HG03520 (cell line): Measurements from ENCODE around the gene TSSK6.

Source experiments
- ATAC-seq: cut with Tn5 transposase; IDR thresholded peaks from one replicate; pipeline ENCODE4 v1.9.1; 2021; ENCODE audit warnings: mild to moderate bottlenecking, moderate library complexity; ENCODE audit not compliant: unreplicated experiment

The TSSK6 gene

DNA sequence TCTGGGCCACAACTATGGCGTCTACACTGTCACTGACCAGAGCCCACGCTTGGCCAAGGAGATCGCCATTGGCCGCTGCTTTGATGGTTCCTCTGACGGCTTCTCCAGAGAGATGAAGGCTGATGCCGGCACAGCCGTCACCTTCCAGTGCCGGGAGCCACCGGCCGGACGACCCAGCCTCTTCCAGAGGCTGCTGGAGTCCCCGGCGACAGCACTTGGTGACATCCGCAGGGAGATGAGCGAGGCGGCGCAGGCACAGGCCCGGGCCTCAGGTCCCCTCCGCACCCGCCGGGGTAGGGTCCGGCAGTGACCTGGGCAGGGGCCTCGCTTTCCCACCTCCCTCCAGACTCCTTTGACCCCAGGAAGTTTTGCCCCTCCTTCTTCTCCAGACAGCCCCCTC is 30.4 kb upstream of the TSSK6 start:
- no peak for ATAC-seq

DNA sequence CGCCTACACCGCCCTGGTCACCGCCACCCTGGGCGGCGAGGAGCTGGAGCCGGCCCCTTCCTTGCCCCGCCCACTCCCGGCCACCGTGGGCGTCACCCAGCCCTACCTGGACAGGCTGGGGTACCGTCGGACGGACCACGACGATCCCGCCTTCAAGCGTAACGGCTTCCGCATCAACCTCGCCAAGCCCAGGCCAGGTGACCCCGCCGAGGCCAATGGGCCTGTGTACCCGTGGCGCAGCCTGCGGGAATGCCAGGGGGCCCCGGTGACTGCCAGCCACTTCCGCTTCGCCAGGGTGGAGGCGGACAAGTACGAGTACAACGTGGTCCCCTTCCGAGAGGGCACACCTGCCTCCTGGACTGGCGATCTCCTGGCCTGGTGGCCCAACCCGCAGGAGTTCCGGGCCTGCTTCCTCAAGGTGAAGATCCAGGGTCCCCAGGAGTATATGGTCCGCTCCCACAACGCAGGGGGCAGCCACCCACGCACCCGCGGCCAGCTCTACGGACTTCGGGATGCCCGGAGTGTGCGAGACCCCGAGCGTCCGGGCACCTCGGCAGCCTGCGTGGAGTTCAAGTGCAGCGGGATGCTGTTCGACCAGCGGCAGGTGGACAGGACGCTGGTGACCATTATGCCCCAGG is 29.7 kb upstream of the TSSK6 start:
- no peak for ATAC-seq

DNA sequence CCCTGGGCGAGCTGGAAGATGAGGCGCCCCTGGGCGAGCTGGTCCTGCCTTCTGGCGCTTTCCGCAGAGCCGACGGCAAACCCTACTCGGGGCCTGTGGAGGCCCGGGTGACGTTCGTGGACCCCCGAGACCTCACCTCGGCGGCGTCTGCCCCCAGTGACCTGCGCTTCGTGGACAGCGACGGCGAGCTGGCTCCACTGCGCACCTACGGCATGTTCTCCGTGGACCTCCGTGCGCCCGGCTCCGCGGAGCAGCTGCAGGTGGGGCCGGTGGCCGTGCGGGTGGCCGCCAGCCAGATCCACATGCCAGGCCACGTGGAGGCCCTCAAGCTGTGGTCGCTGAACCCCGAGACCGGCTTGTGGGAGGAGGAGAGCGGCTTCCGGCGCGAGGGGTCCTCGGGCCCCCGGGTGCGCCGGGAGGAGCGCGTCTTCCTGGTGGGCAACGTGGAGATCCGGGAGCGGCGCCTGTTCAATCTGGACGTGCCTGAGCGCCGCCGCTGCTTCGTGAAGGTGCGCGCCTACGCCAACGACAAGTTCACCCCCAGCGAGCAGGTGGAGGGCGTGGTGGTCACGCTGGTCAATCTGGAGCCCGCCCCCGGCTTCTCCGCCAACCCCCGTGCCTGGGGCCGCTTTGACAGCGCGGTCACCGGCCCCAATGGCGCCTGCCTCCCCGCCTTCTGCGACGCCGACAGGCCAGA is 29.1 kb upstream of the TSSK6 start:
- no peak for ATAC-seq

DNA sequence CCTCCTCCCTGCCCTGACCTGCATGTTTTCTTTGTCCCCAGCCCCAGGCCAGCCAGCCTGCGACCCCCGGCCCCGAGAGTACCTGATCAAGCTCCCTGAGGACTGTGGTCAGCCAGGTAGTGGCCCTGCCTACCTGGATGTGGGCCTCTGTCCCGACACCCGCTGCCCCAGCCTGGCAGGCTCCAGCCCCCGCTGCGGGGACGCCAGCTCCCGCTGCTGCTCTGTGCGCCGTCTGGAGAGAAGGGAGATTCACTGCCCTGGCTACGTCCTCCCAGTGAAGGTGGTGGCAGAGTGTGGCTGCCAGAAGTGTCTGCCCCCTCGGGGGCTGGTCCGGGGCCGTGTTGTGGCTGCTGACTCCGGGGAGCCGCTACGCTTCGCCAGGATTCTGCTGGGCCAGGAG is 28.3 kb upstream of the TSSK6 start:
- ATAC-seq, result no peak

DNA sequence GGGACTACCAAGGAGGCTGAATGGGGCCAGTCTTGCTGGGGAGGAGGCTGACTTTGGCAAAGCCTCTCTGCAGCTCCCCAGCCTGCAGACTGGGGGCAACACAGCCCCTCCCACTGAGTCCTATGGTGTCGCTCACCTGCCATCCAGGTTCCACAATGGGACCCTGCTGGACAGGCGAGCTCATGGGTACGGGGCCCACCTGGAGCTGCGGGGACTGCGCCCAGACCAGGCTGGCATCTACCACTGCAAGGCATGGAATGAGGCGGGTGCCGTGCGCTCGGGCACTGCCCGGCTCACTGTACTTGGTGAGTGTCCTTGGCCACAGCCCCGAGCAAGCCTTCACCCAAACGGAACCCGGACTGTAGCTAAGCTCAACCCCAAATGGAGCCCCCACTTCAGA is 27.8 kb upstream of the TSSK6 start:
- ATAC-seq, result no peak

DNA sequence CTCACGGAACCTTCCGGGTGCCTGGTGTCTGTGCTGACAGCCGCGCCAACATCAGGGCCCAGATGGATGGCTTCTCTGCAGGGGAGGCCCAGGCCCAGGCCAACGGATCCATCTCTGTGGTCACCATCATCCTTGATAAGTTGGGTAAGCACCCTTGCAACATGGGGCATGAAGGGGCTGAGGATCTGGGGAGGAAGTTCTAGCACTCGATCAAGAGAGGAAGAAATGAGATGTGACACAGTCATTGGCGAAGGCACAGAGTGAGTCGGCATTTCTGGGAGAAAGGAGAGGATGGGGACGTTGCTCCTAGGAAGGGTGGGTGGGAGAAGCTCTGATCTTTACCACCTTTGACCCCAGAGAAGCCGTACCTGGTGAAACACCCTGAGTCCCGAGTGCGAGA is 27.2 kb upstream of the TSSK6 start:
- ATAC-seq, result no peak

DNA sequence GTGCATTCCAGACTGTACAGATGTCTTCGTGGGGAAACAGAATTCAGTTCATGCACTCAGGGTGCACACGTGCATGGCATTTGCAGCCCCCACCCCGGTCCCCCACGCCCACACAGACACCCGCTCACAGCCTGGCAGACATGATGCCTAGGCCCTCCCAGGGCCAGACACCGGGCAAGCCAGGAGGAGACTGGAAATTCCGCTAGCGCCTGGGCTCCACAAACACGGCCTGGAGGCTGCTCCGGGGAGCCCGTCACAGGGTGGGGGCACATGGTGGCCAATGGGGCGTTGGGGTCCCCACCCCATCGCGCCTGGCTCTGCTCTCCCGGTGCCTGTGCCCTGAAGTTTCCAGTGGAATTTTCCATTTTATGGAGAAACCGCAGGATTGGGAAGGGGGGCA is 26.3 kb upstream of the TSSK6 start:
- no peak for ATAC-seq

DNA sequence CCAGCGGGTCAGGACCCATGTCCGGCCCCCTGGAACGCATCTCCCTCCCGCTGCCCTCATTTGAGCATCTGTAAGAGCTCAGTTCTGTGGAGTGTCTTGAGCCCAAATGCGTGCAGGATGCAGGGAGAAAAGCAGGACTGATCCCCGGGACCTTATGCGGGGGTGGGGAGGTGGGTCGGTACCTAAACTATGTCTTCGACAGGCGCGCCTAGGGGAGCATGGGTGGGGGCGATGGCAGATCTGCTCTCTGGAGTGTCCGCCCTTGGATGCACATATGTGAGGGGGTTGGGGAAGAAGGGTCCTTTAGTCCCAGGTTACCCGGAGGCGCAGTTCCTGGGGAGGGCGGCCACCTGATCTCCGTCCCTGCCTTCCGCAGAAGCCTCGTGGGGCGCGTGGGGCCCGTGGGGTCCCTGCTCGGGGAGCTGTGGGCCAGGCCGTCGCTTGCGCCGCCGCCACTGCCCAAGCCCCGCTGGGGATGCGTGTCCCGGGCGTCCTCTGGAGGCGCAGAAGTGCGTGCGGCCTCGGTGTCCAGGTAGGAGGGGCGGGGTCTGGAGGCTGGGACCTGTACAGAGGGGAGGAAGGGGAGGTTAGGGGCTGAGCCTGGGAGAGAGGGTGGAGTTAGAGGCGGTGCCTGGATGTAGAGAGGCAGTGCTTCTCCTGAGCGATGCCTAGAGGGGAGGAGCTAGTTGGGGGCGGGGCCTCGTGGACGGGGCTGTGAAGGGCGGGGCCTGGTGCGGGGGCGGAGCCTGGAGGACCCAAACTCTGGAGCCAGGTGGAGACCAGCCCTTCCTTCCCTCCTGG is 25.6 kb upstream of the TSSK6 start:
- ATAC-seq, result no peak

DNA sequence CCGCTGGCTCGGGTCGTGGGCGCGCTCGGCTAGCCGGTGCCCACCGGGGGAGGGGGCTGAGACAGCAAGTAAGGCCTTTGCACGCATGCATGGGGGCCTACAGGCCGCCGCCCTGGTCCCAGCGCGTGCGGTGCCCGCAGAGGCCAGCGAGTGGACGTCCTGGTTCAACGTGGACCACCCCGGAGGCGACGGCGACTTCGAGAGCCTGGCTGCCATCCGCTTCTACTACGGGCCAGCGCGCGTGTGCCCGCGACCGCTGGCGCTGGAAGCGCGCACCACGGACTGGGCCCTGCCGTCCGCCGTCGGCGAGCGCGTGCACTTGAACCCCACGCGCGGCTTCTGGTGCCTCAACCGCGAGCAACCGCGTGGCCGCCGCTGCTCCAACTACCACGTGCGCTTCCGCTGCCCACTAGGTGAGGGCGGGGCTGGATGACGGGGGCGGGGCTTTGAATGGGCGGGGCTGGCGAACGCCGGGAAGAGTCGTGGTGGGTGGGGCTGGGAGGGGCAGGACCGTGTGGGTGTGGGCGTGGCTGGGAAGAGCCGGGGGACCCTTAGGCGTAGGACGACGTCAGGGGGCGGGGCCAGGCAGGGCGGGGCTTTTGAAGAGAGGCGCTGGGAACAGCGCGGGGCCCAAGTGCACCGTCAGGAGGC is 24.8 kb upstream of the TSSK6 start:
- no peak for ATAC-seq

DNA sequence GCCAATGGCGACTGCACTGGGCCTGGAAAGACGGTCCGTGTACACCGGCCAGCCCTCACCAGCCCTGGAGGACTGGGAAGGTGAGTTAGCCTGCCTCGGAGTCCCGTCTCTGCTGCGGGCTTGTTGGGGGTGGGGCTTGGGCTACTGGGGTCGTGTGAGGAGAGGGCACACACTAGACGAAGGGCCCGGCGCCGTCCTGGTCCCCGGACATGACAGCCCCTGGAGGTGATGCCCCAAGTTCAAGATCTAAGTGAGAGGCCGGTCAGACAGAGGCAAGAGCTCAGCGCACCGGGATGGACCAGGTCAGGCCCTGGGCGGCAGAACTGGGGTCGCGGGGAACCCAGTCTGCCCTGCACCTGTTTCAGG is 24.3 kb upstream of the TSSK6 start:
- ATAC-seq, result no peak

DNA sequence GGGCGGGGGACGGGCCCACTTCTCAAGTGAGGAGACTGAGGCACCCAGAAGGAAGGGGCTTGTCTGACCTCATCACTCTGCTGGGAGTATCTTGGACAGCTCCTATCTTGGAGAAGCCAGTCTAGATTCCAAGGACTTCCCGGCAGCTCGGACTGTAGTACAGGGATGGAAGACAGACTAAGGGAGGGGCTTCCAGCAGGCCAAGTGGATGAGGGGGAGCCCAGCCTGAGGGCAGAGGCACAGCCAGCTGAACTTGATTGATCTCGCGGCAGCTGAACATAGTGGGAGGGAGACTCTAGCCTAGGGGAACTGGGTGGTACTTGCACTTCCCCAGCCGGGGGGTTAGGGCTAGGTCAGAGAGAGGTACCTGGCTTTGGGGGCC is 23.4 kb upstream of the TSSK6 start:
- ATAC-seq, result no peak

DNA sequence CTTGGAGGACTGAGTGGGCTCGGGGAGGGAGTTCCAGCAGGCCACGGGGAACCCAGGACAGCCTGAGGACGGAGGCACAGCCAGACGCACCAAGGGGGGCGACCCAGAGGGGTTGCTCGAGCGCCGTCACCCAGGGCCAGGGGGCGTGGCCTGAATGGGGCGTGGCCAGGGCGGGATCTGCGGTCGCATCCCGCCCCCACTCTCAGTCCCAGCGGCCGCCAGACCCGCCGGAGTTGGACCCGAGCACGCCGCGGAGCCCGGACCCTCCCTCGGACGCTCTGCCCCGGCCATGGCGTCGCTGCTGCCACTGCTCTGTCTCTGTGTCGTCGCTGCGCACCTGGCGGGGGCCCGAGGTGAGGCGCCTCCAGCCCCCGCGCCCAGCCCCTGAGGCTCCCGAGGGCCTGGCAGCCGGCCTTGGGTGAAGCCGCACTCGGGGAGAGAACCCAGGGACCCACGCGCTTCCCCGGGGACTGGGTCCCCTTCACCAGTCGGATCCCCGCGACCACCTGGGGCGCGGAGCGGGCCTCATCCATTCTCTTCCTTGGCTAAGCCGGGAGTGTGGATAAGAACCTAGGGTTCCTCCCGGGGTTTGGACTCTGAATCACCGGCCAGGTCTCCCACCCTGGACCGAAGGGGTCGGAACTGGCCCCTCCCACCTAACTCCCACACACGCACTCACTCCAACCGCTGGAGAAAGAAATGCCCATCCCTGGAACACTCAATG is 22.9 kb upstream of the TSSK6 start, which contains the start of gene CILP2:
CILP2 (plus strand) TSS at position 205 of the 724 bp plus-strand sequence; CDS start at position 290, 85 bp downstream.
- ATAC-seq, result no peak

DNA sequence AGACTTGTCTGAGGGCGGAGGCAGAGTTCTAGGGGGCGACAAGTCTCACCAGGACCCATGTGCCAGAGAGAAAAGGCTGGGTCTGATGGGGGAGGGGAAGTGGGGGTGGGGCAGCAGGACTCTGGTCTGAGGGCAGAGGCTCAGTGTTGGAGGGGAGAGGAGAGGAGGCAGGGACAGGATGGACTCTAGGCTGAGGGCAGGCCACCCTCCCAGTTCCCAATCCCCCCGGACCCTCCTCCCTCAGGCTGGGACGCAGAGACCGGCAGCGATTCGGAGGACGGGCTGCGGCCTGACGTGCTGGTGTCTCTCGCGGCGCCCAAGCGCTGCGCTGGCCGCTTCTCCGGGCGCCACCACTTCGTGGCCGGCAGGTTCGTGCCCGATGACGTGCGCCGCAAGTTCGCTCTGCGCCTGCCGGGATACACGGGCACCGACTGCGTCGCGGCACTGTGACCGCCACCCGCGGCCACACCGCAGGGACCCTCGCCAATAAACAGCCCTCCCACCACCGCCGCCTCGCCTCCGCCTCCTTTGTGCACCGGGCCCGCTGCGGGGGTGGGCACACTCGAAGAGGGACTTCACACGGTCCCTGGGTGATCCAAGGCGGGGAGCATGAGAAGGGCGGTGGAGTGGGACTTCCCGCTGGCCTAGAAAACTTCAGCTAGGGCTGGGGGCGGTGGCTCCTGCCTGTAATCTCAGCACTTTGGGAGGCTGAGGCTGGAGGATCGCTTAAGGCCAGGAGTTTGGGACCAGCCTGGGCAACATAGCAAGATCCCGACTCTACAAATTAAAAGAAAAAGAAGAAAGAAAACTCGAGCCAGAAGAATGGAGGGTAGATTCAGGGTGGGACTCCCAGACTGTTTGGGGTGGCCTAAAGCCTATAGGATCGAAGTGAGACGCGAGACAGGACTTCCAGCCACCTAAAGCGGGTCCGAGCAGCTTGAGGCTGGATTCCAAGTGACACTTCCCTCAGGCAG is 22.0 kb upstream of the TSSK6 start:
- ATAC-seq, result no peak

DNA sequence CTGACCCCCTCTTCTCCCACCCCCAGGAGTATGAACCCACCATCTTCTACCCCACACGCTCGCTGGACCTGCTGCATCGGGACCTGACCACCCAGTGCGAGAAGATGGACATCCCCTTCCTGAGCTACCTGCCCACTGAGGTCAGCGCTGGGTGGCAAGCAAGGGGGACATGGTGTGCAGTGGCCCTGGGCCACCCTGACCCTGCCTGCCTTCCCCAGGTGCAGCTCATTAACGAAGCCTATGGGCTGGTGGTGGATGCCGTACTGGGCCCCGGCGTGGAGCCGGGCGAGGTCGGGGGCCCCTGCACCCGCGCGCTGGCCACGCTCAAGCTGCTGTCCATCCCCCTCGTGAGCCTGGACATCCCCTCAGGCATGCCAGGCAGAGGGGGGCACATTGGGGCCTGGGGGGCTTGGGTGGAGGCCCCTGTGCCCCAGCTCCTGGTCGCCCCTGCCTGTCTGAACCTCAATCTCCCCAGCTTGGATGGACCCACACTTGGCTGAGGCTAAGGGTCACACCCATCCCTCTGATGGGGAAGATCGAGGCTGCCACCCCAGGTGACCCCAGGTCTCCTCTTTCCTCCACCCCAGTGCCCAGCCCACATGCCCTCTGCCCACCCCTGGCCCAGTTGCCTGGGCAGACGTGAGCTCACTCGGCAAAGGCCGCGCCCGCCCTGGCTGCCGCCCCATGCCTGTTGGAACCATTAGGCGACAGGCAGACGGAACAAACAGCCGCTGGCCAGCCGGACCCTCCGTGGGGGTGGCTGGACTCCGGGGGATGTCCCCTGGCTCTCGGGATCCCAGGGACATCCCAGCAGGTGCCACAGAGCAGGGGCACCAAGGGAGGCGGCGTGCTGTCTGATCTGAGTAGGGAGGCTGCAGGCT is 20.2 kb upstream of the TSSK6 start:
- no peak for ATAC-seq

DNA sequence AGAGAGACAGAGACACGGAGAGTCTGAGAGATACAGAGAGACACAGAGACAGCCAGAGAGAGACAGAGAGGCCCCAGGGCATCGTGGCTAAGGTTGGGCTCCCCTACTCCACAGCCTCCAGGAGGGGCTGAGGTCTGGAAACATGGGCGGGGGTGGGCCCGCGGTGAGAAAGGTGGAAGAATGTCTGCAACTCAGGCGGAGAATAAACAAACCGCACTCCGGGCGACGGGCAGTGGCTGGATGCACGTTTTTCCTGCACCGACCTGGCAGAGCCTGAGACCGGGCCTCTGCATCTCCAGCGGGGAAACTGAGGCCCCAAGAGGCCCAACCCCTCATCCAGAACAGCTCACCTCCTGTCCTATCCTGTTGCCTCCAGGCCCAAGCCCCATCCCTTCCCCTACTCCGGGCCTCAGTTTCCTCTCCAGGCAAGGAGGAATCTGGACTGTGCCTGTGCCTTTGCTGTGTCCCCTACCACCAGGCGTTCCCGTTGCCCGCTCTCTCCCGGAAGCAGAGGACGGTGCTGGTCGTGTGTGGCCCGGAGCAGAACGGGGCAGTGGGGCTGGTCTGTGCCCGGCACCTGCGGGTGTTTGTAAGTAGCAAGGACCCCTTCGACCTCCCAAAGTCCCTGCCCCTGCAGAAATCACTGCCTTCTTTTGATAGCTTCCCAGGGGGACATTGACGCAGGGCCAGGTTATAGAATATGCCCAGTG is 19.4 kb upstream of the TSSK6 start:
- ATAC-seq, result no peak

DNA sequence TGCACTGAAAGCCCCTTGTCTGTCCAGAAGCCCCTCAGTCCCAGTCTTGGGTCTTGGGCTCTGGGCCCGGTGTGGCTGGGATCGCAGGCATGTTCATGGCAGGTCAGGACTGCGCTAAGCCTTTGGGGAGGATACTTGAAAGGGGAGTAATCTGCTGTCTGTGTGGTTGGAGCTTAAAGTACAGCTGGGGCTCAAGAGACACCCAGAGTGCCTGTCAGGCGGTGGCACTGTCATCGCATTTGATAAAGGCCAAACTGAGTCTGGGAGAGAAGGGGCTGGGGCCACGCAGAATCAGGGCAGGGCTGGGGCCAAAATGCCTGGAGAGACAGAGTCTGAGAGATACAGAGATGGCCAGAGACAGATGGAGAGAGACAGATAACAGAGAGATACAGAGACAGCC is 18.5 kb upstream of the TSSK6 start:
- ATAC-seq, result no peak

DNA sequence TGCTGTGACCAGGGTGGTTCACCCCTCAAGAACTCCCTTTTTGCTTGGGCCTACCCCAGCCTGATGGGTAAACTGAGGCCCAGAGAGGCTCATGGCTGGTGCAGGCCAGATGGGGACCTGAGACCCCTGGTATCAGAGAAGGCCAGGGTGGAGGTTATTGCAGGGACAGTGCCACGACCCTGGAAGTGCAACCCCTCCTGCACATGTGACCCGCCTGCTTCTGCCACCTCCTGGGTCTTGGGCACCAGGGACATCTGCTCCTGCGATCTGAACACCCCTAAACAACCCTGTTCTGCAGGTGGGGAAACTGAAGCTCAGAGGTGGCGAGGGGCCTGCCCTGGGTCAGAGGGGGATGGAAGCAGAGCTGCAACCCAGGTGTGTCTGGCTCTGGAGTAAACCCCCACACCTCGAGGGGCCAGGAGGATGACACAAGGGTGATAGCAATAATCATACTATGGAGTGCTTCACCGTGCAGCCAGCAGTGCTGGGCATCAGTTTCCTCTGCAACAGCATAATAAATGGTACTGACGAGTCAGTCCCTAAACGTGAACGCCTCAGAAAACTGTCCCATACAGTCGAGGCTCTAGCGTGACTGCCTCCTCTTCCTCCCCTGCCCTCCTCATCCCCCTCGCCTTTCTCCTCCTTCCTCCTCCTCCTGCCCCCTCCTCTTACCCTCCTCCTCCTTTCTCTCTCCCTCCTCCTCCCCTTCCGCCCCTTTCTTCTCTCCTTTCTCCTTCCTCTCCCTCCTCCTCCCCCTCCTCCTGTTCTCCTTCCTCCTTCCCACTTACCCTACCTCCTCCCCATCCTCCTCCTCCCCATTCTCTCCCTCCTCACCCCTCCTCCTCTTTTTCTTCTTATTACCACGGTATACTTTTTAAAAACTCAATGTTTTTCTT is 17.7 kb upstream of the TSSK6 start:
- no peak for ATAC-seq
